NCI-H748 treated with DMSO at 0.1 percent for 48 hours (cell line): ENCODE measurements around the gene CELA3B.
A peak's percentile ranks its signal among the peaks of the same experiment; 100 is the strongest.
"Not testable (repeated sequence)": the region's sequence is repeated elsewhere in the genome, so short reads cannot be mapped to it uniquely, and the experiment has no call there.

Experiments used
- DNase-seq: peaks from one replicate; lab custom pipeline; 2025; lab: John Stamatoyannopoulos, UW

CELA3B gene

DNA sequence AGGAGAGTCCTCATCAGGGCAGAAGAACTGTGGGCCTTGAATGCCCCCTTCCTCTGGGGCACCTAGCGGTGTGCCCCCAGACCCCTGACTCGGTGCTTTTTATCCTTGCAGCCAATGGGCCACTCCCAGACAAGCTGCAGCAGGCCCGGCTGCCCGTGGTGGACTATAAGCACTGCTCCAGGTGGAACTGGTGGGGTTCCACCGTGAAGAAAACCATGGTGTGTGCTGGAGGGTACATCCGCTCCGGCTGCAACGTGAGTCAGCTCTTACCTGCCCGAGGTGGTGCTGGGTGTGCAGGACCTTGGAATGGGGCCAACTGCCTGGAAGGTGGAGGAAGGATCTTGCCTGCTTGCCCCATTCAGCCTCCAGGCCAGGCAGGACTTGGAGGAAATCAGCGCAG lies 30.4 kb downstream of the CELA3B start:
- not testable (repeated sequence) for DNase-seq

DNA sequence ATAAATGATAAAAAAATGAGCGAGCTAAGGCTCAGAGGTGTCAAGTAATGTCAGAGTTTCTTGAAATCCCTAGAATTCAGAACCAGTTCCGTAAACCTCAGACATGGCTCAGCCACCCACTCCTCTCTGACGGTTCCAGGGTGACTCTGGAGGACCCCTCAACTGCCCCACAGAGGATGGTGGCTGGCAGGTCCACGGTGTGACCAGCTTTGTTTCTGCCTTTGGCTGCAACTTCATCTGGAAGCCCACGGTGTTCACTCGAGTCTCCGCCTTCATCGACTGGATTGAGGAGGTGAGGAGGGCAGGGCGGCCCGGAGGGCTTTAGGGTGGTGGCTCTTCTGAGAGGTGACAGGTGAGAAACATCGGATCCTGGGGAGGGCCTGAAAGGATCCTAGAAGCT lies 32.7 kb downstream of the CELA3B start:
- DNase-seq, result not testable (repeated sequence)

DNA sequence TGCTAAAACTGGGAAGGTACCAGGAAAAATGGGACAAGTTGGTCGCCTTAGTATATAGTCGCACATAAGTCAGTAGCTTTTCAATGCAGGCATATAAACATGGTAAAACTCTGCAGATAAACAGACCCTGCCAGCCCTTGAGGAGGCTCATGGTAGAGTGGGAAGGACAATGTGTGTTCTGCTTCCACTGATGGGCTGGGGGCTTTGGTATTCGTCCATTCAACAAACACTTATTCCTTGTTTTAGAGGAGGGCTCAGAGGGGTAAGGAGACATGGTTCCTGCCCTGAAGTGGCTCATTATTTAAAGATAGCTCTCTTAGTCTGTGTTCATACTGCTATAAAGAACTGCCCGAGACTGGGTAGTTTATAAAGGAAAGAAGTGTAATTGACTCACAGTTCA lies 35.9 kb downstream of the CELA3B start:
- not testable (repeated sequence) for DNase-seq

DNA sequence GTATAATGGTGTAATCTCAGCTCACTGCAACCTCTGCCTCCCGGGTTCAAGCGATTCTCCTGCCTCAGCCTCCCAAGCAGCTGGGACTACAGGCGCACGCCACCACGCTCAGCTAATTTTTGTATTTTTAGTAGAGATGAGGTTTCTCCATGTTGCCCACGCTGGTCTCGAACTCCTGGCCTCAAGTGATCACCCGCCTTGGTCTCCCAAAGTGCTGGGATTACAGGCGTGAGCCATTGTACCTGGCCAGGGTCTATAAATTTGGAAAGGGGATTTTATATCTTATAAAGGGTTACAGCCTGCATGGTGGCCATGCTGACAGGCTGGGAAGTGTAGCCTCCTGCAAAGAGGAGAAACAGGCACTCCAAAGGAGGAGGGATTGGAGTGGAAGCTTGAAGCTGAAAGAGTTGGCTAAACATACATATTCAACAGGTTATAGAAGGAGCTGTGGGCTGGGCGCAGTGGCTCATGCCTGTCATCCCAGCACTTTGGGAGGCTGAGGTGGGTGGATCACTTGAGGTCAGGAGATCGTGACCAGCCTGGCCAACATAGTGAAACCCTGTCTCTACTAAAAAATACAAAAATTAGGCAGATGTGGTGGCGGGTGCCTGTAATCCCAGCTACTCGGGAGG lies 37.9 kb downstream of the CELA3B start:
- not testable (repeated sequence) for DNase-seq

DNA sequence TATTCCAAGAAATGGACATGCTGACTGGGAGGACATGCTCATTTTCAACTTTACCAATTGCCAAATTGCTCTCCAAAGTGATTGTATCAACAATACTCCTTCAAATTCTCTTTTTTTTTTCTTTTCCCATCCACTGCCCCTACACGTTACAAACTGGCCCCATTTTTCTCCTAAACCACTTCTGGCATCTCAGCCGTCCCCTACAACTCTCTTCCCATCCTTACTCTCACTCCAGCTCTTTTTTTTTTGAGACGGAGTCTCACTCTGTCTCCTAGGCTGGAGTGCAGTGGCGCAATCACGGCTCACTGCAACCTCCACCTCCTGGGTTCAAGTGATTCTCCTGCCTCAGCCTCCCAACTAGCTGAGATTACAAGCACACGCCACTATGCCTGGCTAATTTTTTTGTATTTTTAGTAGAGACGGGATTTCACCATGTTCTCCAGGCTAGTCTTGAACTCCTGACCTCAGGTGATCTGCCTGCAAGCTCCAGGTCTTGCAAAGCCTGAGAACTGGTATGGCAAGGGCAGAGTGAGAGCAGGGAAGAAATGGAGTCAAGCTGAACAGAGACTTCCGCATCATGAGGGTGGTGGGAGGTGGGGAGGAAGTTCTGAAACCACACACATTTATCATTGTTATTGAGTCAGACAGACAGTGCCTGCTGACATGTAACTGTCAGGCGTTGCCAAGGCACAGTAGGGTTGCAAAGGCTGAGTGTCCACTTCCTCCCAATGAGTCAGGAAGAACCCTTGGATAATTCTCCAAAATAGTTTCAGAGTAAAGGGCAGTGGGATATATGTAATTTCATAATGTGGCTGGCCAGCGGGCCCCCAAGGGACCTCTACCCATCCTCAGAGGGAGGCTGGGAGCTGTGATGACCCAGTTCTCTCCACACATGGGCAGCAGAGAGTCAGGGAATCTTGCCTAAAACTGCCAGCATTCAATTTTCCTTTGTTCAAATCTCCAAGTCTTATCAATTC lies 42.0 kb downstream of the CELA3B start:
- no peak for DNase-seq

DNA sequence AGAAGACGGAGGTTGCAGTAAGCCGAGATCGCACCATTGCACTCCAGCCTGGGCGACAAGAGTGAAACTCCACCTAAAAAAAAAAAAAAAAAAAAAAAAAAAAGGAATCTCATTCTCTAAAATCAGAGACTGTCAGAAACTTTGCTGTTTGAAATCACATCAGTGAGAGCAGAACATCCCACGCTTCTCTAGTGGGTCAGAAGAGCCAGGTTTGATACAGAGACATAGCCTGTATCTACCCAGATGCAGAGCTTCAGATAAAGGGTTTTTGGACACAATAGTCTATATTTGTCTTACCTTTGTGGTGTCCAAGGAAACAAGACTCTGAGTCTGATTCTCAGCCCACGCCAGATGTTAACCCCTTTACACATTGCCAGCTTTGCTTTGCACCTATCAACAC lies 44.2 kb downstream of the CELA3B start:
- no peak for DNase-seq

DNA sequence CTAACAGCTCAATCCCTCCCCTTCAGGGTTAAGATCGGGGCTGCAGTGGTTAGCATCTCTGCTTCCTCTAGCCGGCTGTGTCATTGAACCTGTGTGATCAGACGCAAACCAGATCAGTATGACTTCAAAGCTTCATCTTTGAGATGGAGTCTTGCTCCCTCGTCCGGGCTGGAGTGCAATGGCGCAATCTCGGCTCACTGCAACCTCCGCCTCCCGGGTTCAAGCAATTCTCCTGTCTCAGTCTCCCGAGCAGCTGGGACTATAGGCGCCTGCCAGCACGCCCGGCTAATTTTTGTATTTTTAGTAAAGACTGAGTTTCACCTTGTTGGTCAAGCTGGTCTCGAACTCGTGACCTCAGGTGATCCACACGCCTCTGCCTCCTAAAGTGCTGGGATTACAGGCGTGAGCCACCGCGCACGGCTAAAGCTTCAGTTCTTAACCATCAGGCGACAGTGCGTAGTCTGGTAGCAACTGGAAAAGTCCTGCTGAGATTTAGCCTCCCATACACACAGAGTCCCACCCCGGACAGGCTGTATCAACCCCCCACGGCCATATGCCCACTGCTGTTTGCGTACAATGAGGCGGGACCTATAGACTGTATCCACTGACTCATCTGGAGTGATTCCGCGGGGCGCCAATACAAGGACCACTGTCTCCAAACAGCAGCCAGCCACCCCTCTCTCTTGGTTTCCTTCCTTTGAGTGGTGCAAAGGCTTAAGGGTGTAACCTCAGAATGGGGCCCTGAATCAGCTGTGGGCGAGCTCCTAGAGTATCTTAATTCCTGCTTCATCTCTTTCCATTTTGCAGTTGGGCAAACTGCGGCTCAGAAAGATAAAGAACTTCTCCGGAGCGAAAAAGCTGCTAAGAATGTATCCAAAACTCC lies 47.9 kb downstream of the CELA3B start:
- peak; percentile 76 for DNase-seq

DNA sequence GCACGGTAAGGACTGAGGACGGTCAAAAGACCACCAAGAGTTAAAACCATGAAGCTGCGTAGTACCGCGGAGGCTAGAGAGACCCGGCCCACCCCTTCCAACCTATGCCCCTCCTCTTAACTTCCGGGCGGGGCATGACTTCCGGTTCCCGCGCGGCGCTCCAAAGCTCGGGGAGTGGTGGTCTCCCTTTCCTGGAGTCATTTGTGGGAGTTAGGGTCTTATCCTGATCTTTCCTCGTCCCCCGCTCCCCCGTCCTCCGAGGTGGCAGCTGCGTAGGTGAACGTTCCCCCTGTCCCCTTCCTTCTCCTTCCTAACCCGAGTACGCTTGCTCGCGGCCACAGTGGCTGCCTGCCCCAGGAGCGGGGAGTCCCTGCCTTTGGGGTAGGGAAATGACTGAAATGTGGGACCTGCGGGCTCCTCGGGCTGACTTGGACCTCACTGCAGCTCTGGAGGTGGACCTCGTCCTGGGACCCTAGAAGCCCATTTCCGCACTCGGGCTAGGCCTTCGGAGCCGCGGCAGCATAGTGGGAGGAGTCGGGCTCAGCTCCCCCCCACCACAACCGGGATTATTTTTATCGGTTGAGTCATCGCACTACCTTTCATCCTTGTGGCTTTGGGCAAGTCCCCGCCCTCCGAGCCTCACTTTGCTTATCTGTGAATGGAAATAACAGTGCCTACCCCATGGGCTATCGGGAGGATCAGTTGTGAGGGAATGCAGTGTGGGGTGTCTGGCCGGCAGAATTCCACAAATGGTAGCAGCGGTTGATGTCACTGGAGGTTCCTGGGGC lies 48.7 kb downstream of the CELA3B start:
- DNase-seq, result peak; percentile 76

DNA sequence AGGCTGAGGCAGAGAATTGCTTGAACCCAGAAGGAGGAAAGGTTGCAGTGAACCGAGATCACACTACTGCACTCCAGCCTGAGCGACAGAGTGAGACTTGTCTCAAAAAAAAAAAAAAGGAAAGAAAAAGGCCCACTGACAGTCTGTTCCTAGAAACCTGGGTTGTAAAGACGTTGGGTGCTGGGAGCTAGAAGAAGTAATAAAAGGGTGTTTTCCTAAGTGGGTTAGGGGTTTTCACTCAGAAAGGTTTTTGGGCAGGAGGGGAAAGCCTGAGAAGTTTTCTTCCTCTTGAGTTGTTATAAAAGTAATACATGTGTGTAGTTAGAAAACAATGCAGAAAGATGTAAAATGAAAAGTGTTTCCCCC lies 50.1 kb downstream of the CELA3B start:
- no peak for DNase-seq

DNA sequence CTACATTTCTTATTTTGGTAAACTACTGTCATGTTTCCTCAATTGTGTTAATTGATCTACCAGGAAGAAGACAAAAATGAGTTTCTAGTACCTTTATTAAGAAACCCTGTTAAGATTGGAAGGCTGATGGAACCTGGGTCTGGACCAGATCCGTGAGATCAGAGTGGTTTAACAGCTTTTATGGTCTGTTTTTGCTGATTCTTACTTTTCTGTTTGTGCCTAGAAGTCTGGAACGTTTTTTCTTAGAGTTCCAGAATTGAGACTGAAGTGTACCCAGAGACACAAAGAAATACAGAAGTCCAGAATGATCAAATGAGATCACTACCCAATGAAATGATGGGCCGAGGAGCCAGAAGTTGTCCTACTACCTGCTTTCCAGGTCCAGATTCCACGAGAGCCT lies 53.2 kb downstream of the CELA3B start:
- no peak for DNase-seq

DNA sequence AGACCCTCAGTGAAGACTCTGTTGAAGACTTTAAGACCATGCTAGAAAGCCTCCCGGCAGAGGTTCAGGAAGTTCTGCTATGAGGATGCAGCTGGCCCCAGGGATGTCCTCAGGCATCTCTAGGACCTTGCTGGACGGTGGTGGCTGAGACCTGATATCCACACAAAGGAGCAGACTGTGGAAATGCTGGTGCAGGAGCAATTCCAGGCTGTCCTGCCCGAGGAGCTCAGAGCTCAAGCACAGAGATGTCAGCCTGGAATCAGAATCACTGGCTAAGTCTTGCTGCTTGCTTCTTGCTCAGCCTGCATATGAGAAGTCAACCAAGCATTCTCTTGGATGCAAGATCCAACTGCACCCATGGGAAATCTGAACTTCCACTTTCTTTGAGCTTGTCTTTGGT lies 53.7 kb downstream of the CELA3B start:
- DNase-seq, result no peak

DNA sequence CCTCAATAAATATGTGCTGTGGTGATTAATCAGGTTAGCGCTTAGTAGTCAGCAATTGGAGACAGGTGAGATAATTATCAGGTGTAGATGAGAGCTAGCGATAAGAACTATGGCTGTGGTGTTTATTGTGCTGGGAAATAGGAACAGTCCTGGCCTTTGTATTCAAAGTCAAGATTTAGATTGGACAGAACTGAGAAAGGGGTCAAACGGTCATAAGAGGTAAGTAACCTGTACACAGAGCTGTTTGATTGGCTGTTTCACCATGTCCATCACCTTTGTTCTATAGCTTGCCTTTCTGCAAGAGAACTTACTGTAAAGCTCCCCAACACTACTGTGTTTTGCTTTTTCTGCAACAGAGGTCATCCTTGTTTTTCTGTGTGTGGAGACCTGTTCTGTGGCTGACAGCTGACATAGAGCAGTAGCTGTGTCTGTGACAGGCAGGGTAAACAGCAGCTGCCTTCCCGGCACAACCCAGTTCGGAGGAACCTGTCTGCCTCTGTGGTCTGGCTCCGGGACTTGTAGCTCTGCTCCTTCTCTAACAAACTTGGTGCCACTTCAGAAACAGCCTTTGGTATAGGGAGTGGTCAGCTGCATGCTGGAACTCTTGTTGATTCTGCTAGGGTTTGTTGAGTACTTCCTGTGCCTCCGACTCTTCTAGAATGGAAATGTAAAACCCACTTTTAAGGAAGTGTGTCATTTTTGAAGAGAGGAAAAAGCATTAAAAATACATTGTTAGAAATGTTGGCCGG lies 54.6 kb downstream of the CELA3B start:
- DNase-seq, result no peak

DNA sequence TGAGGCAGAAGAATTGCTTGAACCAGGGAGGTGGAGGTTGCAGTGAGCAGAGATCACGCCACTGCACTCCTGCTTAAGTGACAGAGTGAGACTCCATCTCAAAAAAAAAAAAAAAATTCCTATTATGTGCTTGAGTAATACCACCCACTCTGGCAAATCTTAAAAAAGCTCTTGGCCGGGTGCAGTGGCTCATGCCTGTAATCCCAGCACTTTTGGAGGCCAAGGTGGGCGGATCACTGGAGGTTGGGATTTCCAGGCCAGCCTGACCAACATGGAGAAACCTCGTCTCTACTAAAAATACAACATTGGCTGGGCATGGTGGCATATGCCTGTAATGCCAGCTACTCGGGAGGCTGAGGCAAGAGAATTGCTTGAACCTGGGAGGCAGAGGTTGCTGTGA lies 58.0 kb downstream of the CELA3B start:
- not testable (repeated sequence) for DNase-seq

DNA sequence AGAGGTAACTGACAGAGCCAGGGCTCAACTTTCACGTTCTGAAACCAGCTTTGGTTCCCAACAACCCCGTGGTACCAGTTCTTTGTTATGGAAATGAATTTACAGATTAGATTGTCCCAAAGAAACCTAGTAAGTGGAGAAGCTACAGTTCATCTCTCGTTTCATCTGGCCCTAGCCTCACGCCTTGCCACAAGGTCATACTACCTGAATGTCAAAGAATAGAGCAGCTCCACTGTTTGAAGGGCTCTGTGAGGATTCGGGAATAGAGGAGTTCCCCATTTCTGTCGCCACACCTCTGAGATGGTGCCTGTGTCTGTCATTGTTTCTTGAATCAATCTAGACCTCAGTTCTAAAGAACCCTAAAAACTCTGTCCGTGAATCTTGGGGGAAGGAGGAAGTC lies 60.7 kb downstream of the CELA3B start:
- no peak for DNase-seq

DNA sequence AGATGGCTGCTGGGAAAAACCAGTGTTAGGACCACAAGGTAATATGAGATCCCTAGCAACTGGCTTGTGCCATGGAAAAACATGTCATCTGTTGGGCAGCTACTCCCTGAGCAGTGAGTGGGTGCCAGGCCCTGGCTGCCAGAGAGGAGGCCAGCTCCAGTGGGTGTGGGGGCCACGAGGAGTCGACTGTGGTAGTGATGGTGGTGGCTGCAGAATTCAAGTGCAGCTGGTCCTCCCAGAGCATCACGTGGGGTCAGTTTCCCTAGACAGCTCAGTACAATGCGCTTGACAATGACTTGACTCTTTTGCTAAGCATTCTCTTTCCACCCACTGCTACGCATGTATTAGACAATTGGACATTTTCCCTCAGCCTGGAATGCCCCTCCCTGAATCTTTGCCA lies 61.2 kb downstream of the CELA3B start:
- no peak for DNase-seq
